ENCODE data around the gene CST3. TPM values are rescaled to one million over a fixed set of nuclear protein-coding genes. Genes with fewer than 3 reads are reported as not detected.

The CST3 gene
- total and polyA plus RNA-seq, 4 donors, result 238 to 780 (median 641) TPM

GRCh38 chr20:23684261-23684660 is 46.5 kb upstream of the CST3 start:
- no peak for TF ChIP-seq CTCF (IDR thresholded peaks at IDR 0.05; ENCODE audit: control extremely low read depth, extremely low read depth)
- Histone ChIP-seq H3K4me3 (no peak overlapping the region), H3K36me3 (ENCODE audit: control insufficient read depth in 4 of 4, insufficient read depth in 4 of 4, low read length in 4 of 4) (no peaks in the 10 kb centered on the region), H3K9ac (ENCODE audit: insufficient read depth in 1 of 2, low read length in 2 of 2) (no peak overlapping the region), H3K27me3 (ENCODE audit: control insufficient read depth in 3 of 3, insufficient read depth in 3 of 3, low read length in 2 of 3) (no peaks in the 10 kb centered on the region), H3K9me3 (ENCODE audit: control insufficient read depth in 4 of 4, insufficient read depth in 3 of 4, low read length in 3 of 4) (peaks cover 0 to 2% (median 0%) of the 10 kb centered on the region in 4 donors), H3K27ac (ENCODE audit: low read depth in 1 of 2, low read length in 1 of 2) (no peak overlapping the region), H3K4me1 (ENCODE audit: control insufficient read depth in 5 of 5, insufficient read depth in 5 of 5, low read length in 5 of 5) (peaks cover 0 to 4% (median 0%) of the 10 kb centered on the region in 5 donors)
- WGBS, 2 donors, result 88 to 93% methylated on average over 6 of the region's 6 CpGs
- DNase-seq (no peak), ATAC-seq (ENCODE audit: insufficient read depth, low FRiP score) (no peak)

- no peaks in the 10 kb centered on the region for H3K36me3 ChIP-seq (ENCODE audit: control insufficient read depth in 4 of 4, insufficient read depth in 4 of 4, low read length in 4 of 4)
- ATAC-seq (ENCODE audit: insufficient read depth, low FRiP score) (no peak), DNase-seq (no peak)
- peaks cover 0 to 4% (median 0%) of the 10 kb centered on the region in 5 donors for H3K4me1 ChIP-seq (ENCODE audit: control insufficient read depth in 5 of 5, insufficient read depth in 5 of 5, low read length in 5 of 5)
- H3K27me3 ChIP-seq (ENCODE audit: control insufficient read depth in 3 of 3, insufficient read depth in 3 of 3, low read length in 2 of 3), result no peaks in the 10 kb centered on the region
- peaks cover 0 to 2% (median 0%) of the 10 kb centered on the region in 4 donors for H3K9me3 ChIP-seq (ENCODE audit: control insufficient read depth in 4 of 4, insufficient read depth in 3 of 4, low read length in 3 of 4)
- no peak overlapping the region for H3K27ac ChIP-seq (ENCODE audit: low read depth in 1 of 2, low read length in 1 of 2)
- no peak overlapping the region for H3K9ac ChIP-seq (ENCODE audit: insufficient read depth in 1 of 2, low read length in 2 of 2)
- TF ChIP-seq CTCF (IDR thresholded peaks at IDR 0.05; ENCODE audit: control extremely low read depth, extremely low read depth), result no peak
- WGBS, 2 donors, result 92 to 95% methylated on average over 2 of the region's 2 CpGs
- H3K4me3 ChIP-seq, result no peak overlapping the region
Observed at GRCh38 chr20:23683807-23684206, 46.1 kb upstream of the CST3 start.

GRCh38 chr20:23683281-23683680 is 45.5 kb upstream of the CST3 start:
- WGBS, 2 donors, result 85 to 89% methylated on average over 2 of the region's 2 CpGs

More at GRCh38 chr20:23683281-23683680, 45.5 kb upstream of the CST3 start:
- Histone ChIP-seq H3K4me1 (ENCODE audit: control insufficient read depth in 5 of 5, insufficient read depth in 5 of 5, low read length in 5 of 5) (peaks cover 0 to 4% (median 0%) of the 10 kb centered on the region in 5 donors), H3K36me3 (ENCODE audit: control insufficient read depth in 4 of 4, insufficient read depth in 4 of 4, low read length in 4 of 4) (no peaks in the 10 kb centered on the region), H3K27me3 (ENCODE audit: control insufficient read depth in 3 of 3, insufficient read depth in 3 of 3, low read length in 2 of 3) (no peaks in the 10 kb centered on the region), H3K9me3 (ENCODE audit: control insufficient read depth in 4 of 4, insufficient read depth in 3 of 4, low read length in 3 of 4) (peaks cover 0 to 2% (median 0%) of the 10 kb centered on the region in 4 donors), H3K4me3 (no peak overlapping the region), H3K27ac (ENCODE audit: low read depth in 1 of 2, low read length in 1 of 2) (no peak overlapping the region), H3K9ac (ENCODE audit: insufficient read depth in 1 of 2, low read length in 2 of 2) (no peak overlapping the region)
- DNase-seq (no peak), ATAC-seq (ENCODE audit: insufficient read depth, low FRiP score) (no peak)
- TF ChIP-seq CTCF (IDR thresholded peaks at IDR 0.05; ENCODE audit: control extremely low read depth, extremely low read depth), result no peak

Measured in lung (tissue), 12 donors.